Prostate gland (tissue), 2 donors: ENCODE measurements around the gene NOXA1. TPM values are rescaled to one million over a fixed set of nuclear protein-coding genes. Genes with fewer than 3 reads are reported as not detected.

ENCODE experiments used
- DNase-seq: peaks from one replicate; pipeline ENCODE4 v3.0.0-alpha.2; 2019; ENCODE audit warnings: low spot score
- H3K27ac ChIP-seq, 2 donors: fragments of 200-600 bp; sonication (generic); 2 replicates each; pipeline ENCODE4 v1.5.1; 2017 to 2019
- H3K27me3 ChIP-seq: fragments of 200-600 bp; sonication (generic); replicated peaks from 2 replicates; pipeline ENCODE4 v1.5.1; 2019; ENCODE audit not compliant: insufficient read depth
- H3K36me3 ChIP-seq, 2 donors: fragments of 200-600 bp; sonication (generic); 1 replicate in 1 of 2; 2 replicates in 1 of 2; pipeline versions ENCODE4 v1.5.1 to v1.8.1; 2017 to 2019
- H3K4me1 ChIP-seq: fragments of 200-600 bp; sonication (generic); replicated peaks from 2 replicates; pipeline ENCODE4 v1.5.1; 2019
- H3K4me3 ChIP-seq, 2 donors: fragments of 200-600 bp; sonication (generic); 2 replicates each; pipeline ENCODE4 v1.5.1; 2017 to 2019
- H3K9me3 ChIP-seq: fragments of 200-600 bp; sonication (generic); 2 replicates; pipeline ENCODE4 v1.5.1; 2017
- CTCF ChIP-seq, 4 experiments: fragments of 200-600 bp in 2 of 4; fragments of 450-650 bp in 2 of 4; sonication (generic) in 2 of 4; IDR thresholded peaks; 1 replicate in 3 of 4; 2 replicates in 1 of 4; pipeline ENCODE4 v1.5.1; 2016 to 2019; ENCODE audit warnings: antibody characterized with exemption in 4 of 4, mild to moderate bottlenecking in 2 of 4, moderate library complexity in 2 of 4
- POLR2A ChIP-seq: fragments of 450-650 bp; IDR thresholded peaks from one replicate; pipeline ENCODE4 v1.6.1; 2016; ENCODE audit warnings: antibody characterized with exemption, mild to moderate bottlenecking
- POLR2AphosphoS5 ChIP-seq: sonication (generic); formaldehyde crosslinking; IDR thresholded peaks from one replicate; pipeline ENCODE4 v1.6.1; 2017; ENCODE audit warnings: antibody characterized with exemption
- WGBS: methylation state at CpG from one replicate; pipeline ENCODE4 v1.1.5; 2018; 5-methylcytosine and 5-hydroxymethylcytosine counted together
- intact Hi-C: fragments of 100-400 bp; cut with DNase I; formaldehyde crosslinking; loops from one replicate; pipeline ENCODE4 v1.14.2; 2022
- total RNA-seq, 2 donors: library from RNA; depleted of rRNA; stranded (reverse); fragments of >200 nt; gene quantifications; one replicate each; pipeline ENCODE4 v1.1.0, GENCODE V29; 2016

Gene NOXA1
- total RNA-seq, 2 donors from 2014 or later, result 7.5 to 17.1 TPM

DNA sequence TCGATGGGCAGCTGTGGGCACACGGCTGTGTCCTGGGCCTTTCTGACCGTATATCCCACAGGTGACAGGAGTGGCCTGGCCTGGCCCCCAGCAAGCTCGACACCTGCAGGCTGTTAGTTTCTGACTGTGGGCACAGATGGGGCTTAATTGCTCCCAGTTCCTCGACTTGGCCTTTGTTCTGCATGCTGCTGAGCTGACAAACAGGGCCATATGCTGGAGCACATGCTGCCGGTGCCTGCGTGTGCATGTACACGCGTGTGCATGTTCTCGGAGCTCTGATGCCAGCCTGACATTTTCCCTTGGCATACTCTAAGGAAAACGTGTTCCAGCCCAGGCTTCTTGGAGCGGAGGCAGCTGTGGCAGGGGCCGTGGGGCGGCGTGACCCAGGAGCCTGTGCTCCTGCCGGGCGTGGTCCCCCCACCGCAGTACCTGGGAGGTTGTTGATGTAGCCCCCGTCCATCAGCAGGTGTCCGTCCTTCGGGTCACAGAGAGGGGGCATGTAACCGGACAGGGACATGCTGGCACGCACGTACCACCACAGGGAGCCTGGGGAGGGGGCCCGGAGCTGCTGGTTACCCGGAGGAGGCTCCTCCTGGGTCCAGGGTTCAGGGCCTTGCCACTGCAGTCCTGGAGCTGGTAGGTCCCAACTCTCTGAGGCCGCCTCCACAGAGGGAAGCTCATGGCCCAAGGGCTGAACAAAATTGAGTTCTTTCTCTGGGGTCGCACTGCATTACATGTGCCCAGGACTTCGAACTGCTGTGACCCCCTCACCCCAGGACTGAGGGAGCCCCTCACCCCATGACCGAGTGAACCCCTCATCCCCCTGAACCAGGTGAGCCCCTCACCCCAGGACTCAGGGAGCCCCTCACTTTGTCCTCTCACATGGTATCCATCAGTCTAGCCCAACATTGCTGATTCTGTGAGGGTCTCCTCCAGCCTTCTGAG, 40.1 kb downstream of the NOXA1 start:
- Histone ChIP-seq H3K9me3 (no peaks in the 10 kb centered on the region), H3K4me1 (peaks cover 6% of the 10 kb centered on the region), H3K27me3 (no peaks in the 10 kb centered on the region), H3K27ac (no peak overlapping the region), H3K36me3 (no peaks in the 10 kb centered on the region), H3K4me3 (no peak overlapping the region)
- DNase-seq, result no peak
- 95% methylated on average over 30 of the region's 30 CpGs for WGBS
- intact Hi-C loops, result no loop called here
- TF ChIP-seq CTCF (IDR thresholded peaks at IDR 0.05), result no peak
- no peak for TF ChIP-seq POLR2AphosphoS5
- TF ChIP-seq POLR2A, result no peak

- no peaks in the 10 kb centered on the region for H3K27me3 ChIP-seq
- 98% methylated on average over 18 of the region's 18 CpGs for WGBS
- no peaks in the 10 kb centered on the region for H3K36me3 ChIP-seq
- H3K27ac ChIP-seq, result no peak overlapping the region
- peaks cover 2% of the 10 kb centered on the region for H3K4me1 ChIP-seq
- intact Hi-C loops, result no loop called here
- H3K4me3 ChIP-seq, result no peak overlapping the region
- DNase-seq, result no peak
- TF ChIP-seq CTCF (IDR thresholded peaks at IDR 0.05), result no peak
- TF ChIP-seq POLR2AphosphoS5, result no peak
- no peak for TF ChIP-seq POLR2A
- H3K9me3 ChIP-seq, result no peaks in the 10 kb centered on the region
Observed at GRCh38 chr9:137463931-137464290, 40.7 kb downstream of the NOXA1 start.

DNA sequence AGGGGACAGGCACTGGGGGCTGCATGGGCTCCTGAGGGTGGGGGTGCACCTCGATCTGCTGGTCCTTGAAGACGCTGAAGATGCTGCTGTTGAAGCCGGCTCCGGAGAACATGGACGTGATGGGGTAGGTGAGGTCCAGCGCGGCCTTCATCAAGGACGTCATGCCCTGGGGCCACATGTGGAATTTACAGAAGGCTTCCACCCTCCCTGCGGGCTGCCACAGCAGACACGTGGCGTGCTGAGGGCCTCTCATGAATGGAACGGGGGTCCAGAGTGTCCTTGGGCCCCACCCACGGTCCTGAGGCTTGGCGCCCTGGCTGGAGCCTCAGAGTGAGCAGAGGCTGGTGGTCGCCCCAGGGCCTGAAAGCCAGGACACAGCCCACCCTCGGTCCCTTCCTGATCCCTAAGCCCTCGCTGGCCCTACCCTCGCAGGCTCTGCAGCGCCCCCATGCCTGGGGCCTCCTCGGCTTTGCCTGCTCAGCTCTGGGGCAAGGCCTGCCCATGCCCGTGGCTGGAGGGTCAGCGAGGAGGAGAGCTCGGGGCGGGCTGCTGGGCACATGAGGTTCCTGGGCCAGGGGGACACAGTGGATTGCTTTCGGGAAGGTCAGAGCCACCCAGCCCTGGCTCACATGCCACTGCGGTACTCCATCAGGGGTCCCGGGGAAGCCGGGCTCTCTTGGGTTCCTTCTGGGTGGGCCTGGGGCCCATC, 41.3 kb downstream of the NOXA1 start:
- Histone ChIP-seq H3K4me1 (peaks cover 2% of the 10 kb centered on the region), H3K9me3 (no peaks in the 10 kb centered on the region), H3K27ac (no peak overlapping the region), H3K27me3 (no peaks in the 10 kb centered on the region), H3K36me3 (no peaks in the 10 kb centered on the region), H3K4me3 (no peak overlapping the region)
- intact Hi-C loops, result no loop called here
- TF ChIP-seq CTCF (IDR thresholded peaks at IDR 0.05) (no peak), POLR2A (no peak), POLR2AphosphoS5 (no peak)
- DNase-seq, result no peak
- 92% methylated on average over 28 of the region's 28 CpGs for WGBS

- TF ChIP-seq POLR2A (no peak), CTCF (IDR thresholded peaks at IDR 0.05) (no peak), POLR2AphosphoS5 (no peak)
- no peak for DNase-seq
- no peak overlapping the region for H3K27ac ChIP-seq
- no peaks in the 10 kb centered on the region for H3K4me1 ChIP-seq
- WGBS, result 91% methylated on average over 21 of the region's 23 CpGs
- H3K9me3 ChIP-seq, result no peaks in the 10 kb centered on the region
- H3K36me3 ChIP-seq, result no peaks in the 10 kb centered on the region
- H3K4me3 ChIP-seq, result no peak overlapping the region
- H3K27me3 ChIP-seq, result no peaks in the 10 kb centered on the region
- intact Hi-C loops, result no loop called here
Observed at GRCh38 chr9:137465000-137465719, 42.0 kb downstream of the NOXA1 start.
